Measurements from ENCODE around the gene LMAN2. TPM values are rescaled to one million over a fixed set of nuclear protein-coding genes. Genes with fewer than 3 reads are reported as not detected.
A peak's percentile ranks its signal among the peaks of the same experiment; 100 is the strongest.
"Not testable (repeated sequence)": the region's sequence is repeated elsewhere in the genome, so short reads cannot be mapped to it uniquely, and the experiment has no call there.

Gene LMAN2
- polyA plus RNA-seq, 1 donor: 161 TPM

- peak; percentile 61 to 65 for DNase-seq
- Histone ChIP-seq H3K4me1 (ENCODE audit: control insufficient read depth, insufficient read depth, low read length) (peaks cover 18% of the 10 kb centered on the region), H3K27me3 (ENCODE audit: control insufficient read depth, insufficient read depth, low read length) (peaks cover 9% of the 10 kb centered on the region), H3K4me3 (ENCODE audit: low read length) (no peak overlapping the region), H3K36me3 (ENCODE audit: control insufficient read depth, insufficient read depth, low read length) (no peaks in the 10 kb centered on the region), H3K9me3 (ENCODE audit: control insufficient read depth, low read depth, low read length) (no peaks in the 10 kb centered on the region), H3K27ac (ENCODE audit: low read length) (peak overlapping the region; percentile 84)
- 100% methylated on average over 1 of the region's 15 CpGs for WGBS (ENCODE audit: insufficient coverage, low lambda C conversion rate)
Observed at GRCh38 chr5:177378884-177379883, 27.7 kb upstream of the LMAN2 start.

GRCh38 chr5:177377851-177378776, 26.6 kb upstream of the LMAN2 start:
- H3K27ac ChIP-seq (ENCODE audit: low read length): peak overlapping the region; percentile 84
- no peak overlapping the region for H3K4me3 ChIP-seq (ENCODE audit: low read length)
- no peaks in the 10 kb centered on the region for H3K9me3 ChIP-seq (ENCODE audit: control insufficient read depth, low read depth, low read length)
- H3K4me1 ChIP-seq (ENCODE audit: control insufficient read depth, insufficient read depth, low read length): peaks cover 18% of the 10 kb centered on the region
- no CpG with 5 or more reads among the region's 8 CpGs for WGBS (ENCODE audit: insufficient coverage, low lambda C conversion rate)
- no peak for DNase-seq
- H3K27me3 ChIP-seq (ENCODE audit: control insufficient read depth, insufficient read depth, low read length): peaks cover 2% of the 10 kb centered on the region
- H3K36me3 ChIP-seq (ENCODE audit: control insufficient read depth, insufficient read depth, low read length): no peaks in the 10 kb centered on the region

- DNase-seq: no peak
- H3K27me3 ChIP-seq (ENCODE audit: control insufficient read depth, insufficient read depth, low read length): no peaks in the 10 kb centered on the region
- H3K4me1 ChIP-seq (ENCODE audit: control insufficient read depth, insufficient read depth, low read length): peaks cover 21% of the 10 kb centered on the region
- no peak overlapping the region for H3K27ac ChIP-seq (ENCODE audit: low read length)
- peaks cover 4% of the 10 kb centered on the region for H3K36me3 ChIP-seq (ENCODE audit: control insufficient read depth, insufficient read depth, low read length)
- no peaks in the 10 kb centered on the region for H3K9me3 ChIP-seq (ENCODE audit: control insufficient read depth, low read depth, low read length)
- H3K4me3 ChIP-seq (ENCODE audit: low read length): no peak overlapping the region
- WGBS (ENCODE audit: insufficient coverage, low lambda C conversion rate): no CpG with 5 or more reads among the region's 11 CpGs
Observed at GRCh38 chr5:177376107-177376506, 24.6 kb upstream of the LMAN2 start.

GRCh38 chr5:177375516-177375915, 24.0 kb upstream of the LMAN2 start:
- H3K36me3 ChIP-seq (ENCODE audit: control insufficient read depth, insufficient read depth, low read length): not testable (repeated sequence)

GRCh38 chr5:177374211-177374610, 22.7 kb upstream of the LMAN2 start:
- WGBS (ENCODE audit: insufficient coverage, low lambda C conversion rate): no CpG with 5 or more reads among the region's 5 CpGs

More at GRCh38 chr5:177375516-177375915, 24.0 kb upstream of the LMAN2 start:
- not testable (repeated sequence) for H3K4me3 ChIP-seq (ENCODE audit: low read length); H3K27me3 ChIP-seq (ENCODE audit: control insufficient read depth, insufficient read depth, low read length); H3K27ac ChIP-seq (ENCODE audit: low read length); DNase-seq; H3K9me3 ChIP-seq (ENCODE audit: control insufficient read depth, low read depth, low read length)
- peaks cover 23% of the 10 kb centered on the region for H3K4me1 ChIP-seq (ENCODE audit: control insufficient read depth, insufficient read depth, low read length)
- WGBS (ENCODE audit: insufficient coverage, low lambda C conversion rate): no CpG with 5 or more reads among the region's 5 CpGs

GRCh38 chr5:177373806-177374205, 22.3 kb upstream of the LMAN2 start:
- H3K4me1 ChIP-seq (ENCODE audit: control insufficient read depth, insufficient read depth, low read length): peaks cover 22% of the 10 kb centered on the region
- H3K9me3 ChIP-seq (ENCODE audit: control insufficient read depth, low read depth, low read length): no peaks in the 10 kb centered on the region
- no CpG with 5 or more reads among the region's 6 CpGs for WGBS (ENCODE audit: insufficient coverage, low lambda C conversion rate)
- no peak overlapping the region for H3K27ac ChIP-seq (ENCODE audit: low read length)
- H3K36me3 ChIP-seq (ENCODE audit: control insufficient read depth, insufficient read depth, low read length): peaks cover 4% of the 10 kb centered on the region
- no peaks in the 10 kb centered on the region for H3K27me3 ChIP-seq (ENCODE audit: control insufficient read depth, insufficient read depth, low read length)
- no peak for DNase-seq
- H3K4me3 ChIP-seq (ENCODE audit: low read length): no peak overlapping the region

More at GRCh38 chr5:177374211-177374610, 22.7 kb upstream of the LMAN2 start:
- peaks cover 23% of the 10 kb centered on the region for H3K4me1 ChIP-seq (ENCODE audit: control insufficient read depth, insufficient read depth, low read length)
- no peak overlapping the region for H3K4me3 ChIP-seq (ENCODE audit: low read length)
- no peak for DNase-seq
- H3K9me3 ChIP-seq (ENCODE audit: control insufficient read depth, low read depth, low read length): no peaks in the 10 kb centered on the region
- no peak overlapping the region for H3K27ac ChIP-seq (ENCODE audit: low read length)
- peaks cover 4% of the 10 kb centered on the region for H3K36me3 ChIP-seq (ENCODE audit: control insufficient read depth, insufficient read depth, low read length)
- H3K27me3 ChIP-seq (ENCODE audit: control insufficient read depth, insufficient read depth, low read length): no peaks in the 10 kb centered on the region

- WGBS (ENCODE audit: insufficient coverage, low lambda C conversion rate): no CpG with 5 or more reads among the region's 6 CpGs
- Histone ChIP-seq H3K27ac (ENCODE audit: low read length) (no peak overlapping the region), H3K36me3 (ENCODE audit: control insufficient read depth, insufficient read depth, low read length) (peaks cover 4% of the 10 kb centered on the region), H3K9me3 (ENCODE audit: control insufficient read depth, low read depth, low read length) (no peaks in the 10 kb centered on the region), H3K4me3 (ENCODE audit: low read length) (no peak overlapping the region), H3K27me3 (ENCODE audit: control insufficient read depth, insufficient read depth, low read length) (no peaks in the 10 kb centered on the region), H3K4me1 (ENCODE audit: control insufficient read depth, insufficient read depth, low read length) (peaks cover 17% of the 10 kb centered on the region)
- DNase-seq: no peak
Observed at GRCh38 chr5:177372910-177373309, 21.4 kb upstream of the LMAN2 start.

- no CpG with 5 or more reads among the region's 12 CpGs for WGBS (ENCODE audit: insufficient coverage, low lambda C conversion rate)
- H3K4me1 ChIP-seq (ENCODE audit: control insufficient read depth, insufficient read depth, low read length): peaks cover 19% of the 10 kb centered on the region
- no peaks in the 10 kb centered on the region for H3K27me3 ChIP-seq (ENCODE audit: control insufficient read depth, insufficient read depth, low read length)
Observed at GRCh38 chr5:177372034-177372896, 20.8 kb upstream of the LMAN2 start.

GRCh38 chr5:177371120-177372033, 19.9 kb upstream of the LMAN2 start:
- Histone ChIP-seq H3K4me1 (ENCODE audit: control insufficient read depth, insufficient read depth, low read length) (peaks cover 26% of the 10 kb centered on the region), H3K36me3 (ENCODE audit: control insufficient read depth, insufficient read depth, low read length) (peaks cover 4% of the 10 kb centered on the region), H3K27ac (ENCODE audit: low read length) (peak overlapping the region; percentile 49), H3K4me3 (ENCODE audit: low read length) (peak overlapping the region; percentile 57), H3K27me3 (ENCODE audit: control insufficient read depth, insufficient read depth, low read length) (no peaks in the 10 kb centered on the region), H3K9me3 (ENCODE audit: control insufficient read depth, low read depth, low read length) (peaks cover 4% of the 10 kb centered on the region)
- no CpG with 5 or more reads among the region's 26 CpGs for WGBS (ENCODE audit: insufficient coverage, low lambda C conversion rate)
- DNase-seq: no peak

More at GRCh38 chr5:177372034-177372896, 20.8 kb upstream of the LMAN2 start:
- Histone ChIP-seq H3K9me3 (ENCODE audit: control insufficient read depth, low read depth, low read length) (peaks cover 4% of the 10 kb centered on the region), H3K4me3 (ENCODE audit: low read length) (no peak overlapping the region), H3K27ac (ENCODE audit: low read length) (no peak overlapping the region), H3K36me3 (ENCODE audit: control insufficient read depth, insufficient read depth, low read length) (peaks cover 4% of the 10 kb centered on the region)
- no peak for DNase-seq

Data from large intestine (tissue), 3 donors.